NCI-H1436 treated with DMSO at 0.1 percent for 48 hours (cell line): Measurements from ENCODE around the gene DGKA.
A peak's percentile ranks its signal among the peaks of the same experiment; 100 is the strongest.

ENCODE experiments used
- DNase-seq: peaks from one replicate; lab custom pipeline; 2025; lab: John Stamatoyannopoulos, UW

DGKA gene

DNA sequence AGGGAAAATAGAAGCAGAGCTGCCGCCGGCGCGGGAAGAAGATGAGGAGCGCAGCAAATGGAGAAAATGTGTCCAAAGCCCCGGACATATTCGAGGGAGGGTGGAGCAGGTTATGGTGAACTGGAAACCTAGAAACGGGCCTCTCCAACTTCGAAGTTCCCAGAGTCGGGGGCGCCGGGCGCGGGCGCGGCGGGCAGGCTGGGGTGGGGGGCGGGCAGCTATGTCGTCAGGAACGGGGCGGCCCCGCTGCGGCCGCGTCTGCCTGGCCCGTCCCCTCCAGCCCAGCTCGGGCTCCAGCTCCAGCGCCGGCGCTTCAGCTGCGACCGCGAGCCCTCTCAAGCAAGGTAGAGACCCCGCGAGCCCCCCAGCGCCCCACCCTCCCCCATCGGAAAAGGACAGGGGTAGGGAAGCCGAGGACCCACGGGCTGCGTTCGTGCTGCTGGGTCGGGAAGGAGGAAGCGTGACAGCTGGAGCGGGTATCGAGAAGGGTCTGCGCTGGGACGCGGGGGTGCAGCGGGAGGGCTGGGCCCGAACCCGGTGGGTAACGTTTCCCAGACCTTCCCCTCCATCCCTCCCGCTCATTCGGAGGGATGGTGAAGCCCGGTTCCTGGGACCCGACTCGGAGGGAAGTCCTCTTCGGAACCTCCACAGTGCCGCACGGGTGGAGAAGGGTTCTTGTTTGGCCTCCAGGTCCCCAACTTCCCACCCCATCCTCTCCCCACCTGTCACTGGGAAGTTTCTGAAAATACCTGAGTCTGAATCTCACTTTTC, 1.0 kb downstream of the DGKA start:
- no peak for DNase-seq

DNA sequence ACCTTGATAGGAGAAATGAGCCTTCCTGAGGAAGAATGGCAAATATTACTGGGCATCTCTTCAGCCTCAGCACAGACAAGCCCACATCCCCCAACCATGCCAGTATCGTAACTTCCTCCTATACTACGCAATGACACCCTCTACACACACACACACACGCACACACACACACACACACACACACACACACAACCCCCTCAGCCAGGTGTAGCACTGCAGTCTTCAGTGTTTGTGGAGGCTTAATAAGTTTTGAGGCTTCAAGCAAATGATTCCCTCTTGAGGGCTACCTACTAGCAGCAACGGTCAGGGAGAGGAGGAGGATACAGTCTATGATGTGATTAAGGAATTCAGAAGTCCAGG, 1.6 kb downstream of the DGKA start:
- DNase-seq, result no peak

DNA sequence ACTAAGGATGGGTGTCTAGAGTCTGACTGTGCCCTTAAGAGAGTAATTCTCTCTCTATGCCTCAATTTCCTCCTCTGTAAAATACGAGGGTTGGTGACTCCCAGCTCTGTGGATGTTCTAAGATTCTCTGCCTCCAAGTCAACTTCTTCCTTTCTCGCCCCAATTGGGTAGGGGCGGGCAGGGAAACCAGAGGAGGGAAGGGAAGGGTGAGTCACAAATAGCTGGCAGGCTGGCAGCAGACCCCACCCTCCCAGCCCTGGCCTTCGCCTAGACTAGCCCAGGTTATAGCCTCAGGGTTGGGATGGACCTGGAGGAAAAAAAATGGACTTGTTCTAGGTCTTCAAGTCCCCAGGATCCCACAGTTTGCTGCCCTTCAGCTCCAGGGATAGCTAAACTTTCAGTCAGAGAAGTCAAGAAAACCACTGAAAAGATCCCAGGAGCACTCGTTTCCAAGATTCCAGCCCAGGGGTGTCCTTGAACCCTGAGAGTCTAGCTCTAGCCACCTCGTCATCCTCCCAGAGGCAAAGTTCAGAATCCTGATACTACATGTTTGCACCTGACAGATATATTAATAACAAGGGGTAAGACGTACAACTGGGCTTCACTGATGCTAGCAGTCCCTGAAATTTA, 2.3 kb downstream of the DGKA start:
- DNase-seq, result no peak

DNA sequence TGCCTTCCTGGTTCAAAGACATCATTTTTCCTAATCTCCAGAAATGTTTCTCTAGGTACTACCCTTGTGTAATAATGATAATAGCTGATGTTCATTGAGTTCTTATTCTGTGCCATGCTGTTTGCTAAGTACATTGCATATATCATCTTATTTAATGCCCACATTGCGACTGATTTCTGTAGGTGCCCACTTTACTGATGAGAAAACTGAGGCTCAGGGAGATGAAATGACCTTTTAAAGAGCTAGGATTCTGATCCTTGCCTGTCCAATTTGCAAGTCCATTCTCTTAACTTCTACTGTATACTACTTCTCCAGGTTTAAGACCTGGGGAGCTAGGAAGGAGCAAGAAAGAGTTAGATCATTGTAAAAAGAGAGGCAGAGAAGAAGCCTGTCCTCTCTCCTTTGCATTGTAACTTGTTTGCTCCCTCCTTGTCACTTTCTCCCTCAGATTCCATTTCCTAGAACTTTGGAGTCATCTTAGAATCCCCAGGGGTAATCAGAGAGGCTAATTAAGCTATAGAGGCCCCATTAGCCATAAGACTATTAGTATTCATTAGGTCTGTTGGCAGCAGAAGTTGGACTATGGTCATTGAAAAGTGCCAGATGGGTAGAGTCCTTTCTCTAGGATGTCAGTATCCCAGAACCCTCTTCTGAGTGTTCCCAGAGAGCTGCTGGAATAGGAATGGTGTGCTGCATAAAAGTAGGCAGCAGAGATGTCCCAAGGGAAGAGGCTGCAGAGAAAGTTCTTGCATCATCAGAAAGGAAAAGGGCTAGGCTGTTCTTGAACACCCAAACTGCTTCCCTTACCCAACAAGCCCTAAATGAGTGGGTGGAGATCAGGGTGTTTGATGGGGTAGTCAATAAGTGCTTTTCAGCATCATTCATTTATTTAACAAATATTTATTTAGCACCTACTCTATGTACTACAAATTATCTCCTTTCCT, 3.1 kb downstream of the DGKA start:
- DNase-seq, result no peak

DNA sequence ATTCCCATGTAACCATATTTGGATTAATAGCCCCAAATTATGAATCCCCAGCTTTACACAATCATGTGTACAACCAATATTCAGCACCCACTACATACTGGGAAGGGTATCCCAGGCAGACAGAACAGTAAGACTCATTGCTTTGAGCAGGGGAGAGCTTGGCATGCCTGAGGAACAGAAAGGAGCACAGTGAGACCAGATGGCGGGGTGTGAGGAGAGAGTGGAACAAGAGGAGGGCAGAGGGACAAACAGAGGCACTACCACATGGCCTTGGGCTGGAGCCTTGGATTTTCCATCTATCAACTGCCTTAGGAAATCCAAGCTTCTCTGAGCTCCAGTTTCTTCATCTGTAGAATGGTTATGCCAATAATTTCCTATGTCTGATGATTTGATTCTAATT, 3.8 kb downstream of the DGKA start:
- no peak for DNase-seq

DNA sequence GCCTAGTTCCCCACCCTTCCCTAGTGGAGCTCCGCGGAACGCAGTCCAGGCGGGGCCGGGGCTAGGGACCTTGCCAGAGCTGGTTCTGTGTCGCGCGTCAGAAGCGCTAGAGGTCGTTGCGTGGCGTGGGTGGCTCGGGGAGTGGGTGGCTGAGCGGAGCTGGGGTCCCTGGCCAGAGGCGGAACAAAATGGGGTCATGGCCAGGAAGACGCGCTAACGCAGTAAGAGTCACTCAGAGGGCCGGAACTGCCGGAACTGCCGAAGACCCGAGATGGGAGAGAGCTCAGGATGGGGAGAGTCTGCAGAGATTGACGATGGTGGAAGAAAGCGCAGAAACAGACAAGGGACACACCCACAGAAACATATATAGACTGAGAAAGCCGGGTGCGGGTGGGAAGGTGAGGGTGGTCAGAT, 4.8 kb downstream of the DGKA start:
- DNase-seq, result no peak

DNA sequence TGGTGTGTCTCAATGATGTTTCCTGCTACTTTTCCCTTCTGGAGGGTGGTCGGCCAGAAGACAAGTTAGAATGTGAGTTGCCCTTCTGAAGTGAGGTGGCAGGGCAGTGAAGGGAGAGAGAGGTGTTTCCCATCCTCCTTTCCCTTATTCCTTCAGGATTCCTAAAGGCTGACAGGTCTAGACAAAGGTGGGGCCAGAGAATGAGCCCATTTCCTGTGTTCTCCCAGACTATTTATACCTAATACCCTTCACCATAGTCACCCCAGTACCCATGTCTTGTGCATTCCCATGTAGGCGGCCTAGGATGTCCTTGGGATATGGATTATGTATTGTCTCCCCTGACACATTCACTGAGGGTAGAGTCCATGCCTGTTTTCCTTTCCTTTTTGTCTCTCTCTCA, 7.0 kb downstream of the DGKA start:
- DNase-seq, result no peak

DNA sequence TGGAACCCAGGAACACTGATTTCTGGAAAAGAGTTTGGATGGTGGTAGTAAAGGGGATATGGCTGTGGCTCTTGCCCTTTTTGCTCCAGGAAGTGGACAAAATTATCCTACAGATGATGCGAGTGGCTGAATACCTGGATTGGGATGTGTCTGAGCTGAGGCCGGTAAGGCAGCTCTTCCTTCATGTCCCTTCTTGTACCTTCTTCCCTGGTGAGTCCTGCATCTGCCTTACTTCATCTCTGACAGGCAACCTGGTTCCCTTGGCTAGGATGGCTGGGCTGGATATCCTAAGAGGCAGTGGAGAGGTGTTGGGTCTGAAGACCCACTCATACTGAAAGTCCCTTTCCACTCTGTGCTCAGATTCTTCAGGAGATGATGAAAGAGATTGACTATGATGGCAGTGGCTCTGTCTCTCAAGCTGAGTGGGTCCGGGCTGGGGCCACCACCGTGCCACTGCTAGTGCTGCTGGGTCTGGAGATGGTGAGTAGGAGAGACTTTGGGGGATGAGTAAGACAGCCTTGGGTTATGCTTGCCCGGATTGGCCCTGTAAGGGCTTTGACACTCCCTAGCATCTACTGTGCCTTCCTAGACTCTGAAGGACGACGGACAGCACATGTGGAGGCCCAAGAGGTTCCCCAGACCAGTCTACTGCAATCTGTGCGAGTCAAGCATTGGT, 8.0 kb downstream of the DGKA start:
- DNase-seq, result no peak

DNA sequence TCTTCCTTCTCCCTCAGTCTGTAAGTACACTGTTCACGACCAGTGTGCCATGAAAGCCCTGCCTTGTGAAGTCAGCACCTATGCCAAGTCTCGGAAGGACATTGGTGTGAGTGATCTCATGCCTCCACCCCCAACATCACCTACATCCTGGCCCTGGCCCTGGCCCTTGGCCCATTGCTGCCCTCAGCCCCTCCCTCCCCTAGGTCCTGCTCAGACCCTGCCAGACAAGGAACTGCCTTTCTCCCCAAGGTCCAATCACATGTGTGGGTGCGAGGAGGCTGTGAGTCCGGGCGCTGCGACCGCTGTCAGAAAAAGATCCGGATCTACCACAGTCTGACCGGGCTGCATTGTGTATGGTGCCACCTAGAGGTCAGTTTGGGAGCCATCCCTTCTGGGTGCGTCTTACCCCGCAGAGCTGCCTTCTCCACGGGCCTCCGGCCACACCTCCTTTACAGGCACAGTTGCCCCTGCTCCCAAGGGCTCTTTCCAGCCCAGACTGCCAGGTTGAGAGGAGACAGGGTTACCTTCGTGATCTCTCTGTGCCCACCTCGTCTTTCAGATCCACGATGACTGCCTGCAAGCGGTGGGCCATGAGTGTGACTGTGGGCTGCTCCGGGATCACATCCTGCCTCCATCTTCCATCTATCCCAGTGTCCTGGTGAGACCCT, 9.2 kb downstream of the DGKA start:
- DNase-seq, result peak; percentile 8

DNA sequence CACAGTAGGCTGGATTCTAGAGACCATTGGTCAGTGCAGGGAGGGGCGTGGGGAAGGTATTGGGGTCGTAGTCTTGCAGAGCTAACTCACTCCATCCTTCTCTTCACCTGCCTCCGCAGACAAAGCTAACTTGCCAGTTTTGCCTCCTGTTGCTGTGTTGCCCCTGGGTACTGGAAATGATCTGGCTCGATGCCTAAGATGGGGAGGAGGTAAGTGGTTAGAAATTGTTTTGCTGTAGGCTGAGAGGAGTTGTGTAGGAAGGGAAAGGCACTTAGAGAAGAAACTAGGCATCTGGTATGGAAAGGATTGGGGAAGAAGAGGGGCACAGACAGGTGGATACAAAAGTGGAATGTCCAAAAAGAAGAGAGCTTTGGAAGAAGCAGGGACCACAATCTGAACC, 11.1 kb downstream of the DGKA start:
- no peak for DNase-seq

DNA sequence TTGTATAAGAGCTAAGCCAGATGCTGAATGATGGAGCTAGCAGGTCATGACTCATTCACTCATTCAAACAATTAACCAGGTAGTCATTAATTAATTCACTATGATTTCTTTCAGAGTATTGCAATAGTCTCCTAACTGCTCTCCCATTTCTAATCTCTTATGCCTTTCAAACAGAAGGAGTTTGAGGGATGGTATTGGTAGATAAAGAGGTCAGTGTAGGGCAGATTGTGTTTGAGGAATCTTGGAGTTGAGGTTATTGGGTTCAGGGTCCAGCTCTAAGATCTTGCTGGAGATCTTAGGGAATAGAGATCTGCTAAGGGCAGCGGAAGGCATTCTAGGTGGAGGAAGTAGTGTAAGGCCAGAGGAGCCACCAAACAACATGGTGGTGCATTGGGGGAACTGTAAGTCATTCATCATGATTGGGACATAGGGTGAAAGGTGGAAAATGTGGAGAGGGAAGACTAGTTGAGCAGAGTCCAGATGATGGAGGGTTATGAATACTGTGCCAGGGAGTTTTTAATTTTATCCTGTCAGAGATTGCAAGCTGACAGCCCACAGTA, 11.7 kb downstream of the DGKA start:
- no peak for DNase-seq

DNA sequence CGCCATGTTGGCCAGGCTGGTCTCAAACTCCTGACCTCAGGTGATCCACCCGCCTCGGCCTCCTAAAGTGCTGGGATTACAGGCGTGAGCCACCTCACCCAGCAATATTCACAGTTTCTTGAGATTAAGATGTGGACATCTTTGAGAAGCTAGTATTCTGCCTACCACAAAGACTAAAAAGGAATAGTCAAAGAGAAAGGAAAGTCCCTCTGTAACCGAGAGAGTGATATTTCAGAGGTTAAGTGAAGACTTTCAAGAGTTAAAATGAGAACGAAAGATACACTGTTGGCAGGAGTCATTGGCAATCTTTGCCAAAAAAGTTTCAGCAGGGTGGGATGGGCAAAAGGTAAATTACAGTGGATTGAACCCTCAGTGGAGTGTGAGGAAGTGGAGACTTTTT, 15.6 kb downstream of the DGKA start:
- no peak for DNase-seq

DNA sequence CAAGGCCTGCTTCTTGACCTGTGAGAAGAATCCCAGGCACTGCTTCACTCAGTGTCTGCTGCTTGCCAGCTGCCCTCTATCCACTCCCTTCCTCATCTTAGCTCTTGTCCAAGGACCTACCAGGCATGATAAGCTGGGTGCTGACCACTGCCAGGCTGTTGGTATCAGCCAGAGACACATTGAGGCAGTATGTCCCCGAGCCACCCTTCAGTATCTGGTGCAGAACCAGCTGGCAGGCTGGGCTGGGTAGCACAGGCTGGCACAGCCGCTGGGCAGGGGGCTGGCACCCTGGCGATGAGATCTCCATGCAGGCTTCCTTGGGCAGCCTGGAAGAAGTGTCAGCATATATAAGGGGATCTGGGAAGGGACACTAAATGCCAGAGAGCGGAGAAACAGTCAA, 24.4 kb downstream of the DGKA start:
- DNase-seq, result no peak

DNA sequence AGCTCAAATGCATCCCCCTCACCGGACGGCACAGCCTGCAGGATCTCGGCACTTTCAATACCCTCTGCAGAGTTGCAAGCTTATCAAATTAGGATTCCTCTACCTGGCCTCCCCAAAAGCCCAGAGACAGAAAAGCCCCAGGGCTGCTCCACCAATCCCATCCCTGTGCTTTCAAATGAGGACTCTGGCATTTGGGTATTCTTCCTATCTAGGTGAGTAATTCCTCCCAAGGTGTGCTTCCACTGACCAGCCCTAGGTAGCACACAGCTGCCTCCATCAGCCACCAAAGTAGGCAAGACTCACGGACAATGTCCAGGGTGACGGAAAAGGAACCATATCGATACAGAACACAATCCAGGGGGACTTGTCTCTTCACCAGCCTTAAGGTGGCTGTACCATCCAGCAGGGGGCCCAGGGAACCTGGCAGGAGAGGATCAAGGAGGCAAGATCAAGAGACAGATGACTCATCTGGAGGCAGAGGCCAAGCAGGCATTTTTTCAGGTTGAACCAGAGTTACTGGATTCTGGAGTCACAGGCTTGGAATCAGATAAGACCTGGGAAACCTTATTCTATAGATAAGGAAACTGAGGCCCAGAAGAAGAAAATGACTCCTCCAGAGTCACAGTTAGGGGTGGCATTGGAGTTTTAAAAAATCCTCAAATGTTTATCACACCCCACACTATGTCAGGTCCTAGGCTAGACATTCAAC, 25.0 kb downstream of the DGKA start:
- DNase-seq, result no peak

DNA sequence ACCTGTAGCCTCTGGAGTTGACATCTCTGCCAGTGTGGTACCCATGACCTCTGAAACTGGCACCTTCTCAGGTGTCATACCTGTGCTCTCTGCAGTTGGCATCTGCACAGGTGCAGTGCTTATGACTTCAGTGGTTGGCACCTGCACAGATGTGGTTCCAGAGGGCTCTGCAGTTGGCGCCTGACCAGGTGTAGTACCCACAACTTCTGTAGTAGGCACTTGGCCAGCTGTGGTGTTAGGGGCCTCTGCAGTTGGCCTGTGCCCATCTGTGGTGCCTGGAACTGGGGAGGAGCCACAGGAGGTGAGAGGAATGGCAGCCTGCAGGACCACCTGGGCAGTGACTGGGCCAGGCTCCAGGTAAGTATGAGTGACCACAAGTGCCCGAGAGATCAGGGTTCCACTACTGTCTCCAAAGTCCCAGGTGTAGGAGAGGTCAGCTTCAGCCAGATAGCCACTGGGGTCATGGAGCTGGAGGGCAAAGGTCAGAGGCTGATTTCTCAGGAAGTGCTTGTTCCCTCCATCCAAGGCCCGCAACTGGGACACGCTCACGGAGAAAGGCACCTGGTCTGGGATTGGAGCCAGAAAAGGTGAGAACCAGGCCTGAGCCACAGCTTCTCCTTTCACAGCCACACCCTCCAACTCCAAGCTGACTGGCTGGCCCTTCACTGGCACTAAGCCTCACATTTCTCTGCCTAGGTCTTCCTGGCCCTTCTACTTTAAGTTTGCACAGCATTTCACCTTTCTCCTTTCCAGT, 26.3 kb downstream of the DGKA start:
- DNase-seq, result no peak

DNA sequence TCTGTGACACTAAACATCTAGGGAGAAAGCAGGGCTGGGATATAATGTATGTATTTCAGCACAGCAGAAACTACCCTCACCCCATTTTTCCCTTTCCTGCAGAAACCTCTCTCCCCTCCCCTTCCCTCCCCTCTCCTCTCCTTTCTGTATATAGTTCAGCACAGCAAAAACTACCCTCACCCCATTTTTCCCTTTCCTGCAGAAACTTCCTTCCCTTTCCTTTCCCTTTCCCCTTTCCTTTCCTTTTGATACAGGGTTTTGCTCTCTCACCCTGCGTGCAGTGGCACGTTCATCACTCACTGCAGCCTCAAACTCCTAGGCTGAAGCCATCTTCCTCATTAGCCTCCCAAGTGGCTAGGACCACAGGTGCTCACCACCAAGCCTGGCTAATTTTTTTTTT, 32.8 kb downstream of the DGKA start:
- no peak for DNase-seq

DNA sequence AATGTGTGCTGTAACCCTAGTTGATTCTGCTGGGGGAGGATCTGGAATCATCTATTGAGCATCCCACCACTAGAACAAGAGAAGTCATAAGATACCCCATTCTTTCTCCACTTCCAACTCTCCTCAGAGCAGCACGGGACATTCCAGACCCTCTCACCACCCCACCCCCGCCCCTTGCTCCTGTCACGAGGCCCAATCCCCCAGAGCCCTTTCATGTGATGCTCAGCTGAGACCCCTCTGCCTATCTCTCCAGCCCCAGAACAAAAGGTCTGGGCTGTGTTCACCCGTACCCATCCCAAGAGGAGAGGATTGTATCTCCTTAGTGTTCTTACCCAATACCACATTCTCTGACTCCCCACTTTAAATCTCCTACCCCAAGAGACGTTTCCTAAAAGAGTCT, 34.3 kb downstream of the DGKA start:
- DNase-seq, result no peak

DNA sequence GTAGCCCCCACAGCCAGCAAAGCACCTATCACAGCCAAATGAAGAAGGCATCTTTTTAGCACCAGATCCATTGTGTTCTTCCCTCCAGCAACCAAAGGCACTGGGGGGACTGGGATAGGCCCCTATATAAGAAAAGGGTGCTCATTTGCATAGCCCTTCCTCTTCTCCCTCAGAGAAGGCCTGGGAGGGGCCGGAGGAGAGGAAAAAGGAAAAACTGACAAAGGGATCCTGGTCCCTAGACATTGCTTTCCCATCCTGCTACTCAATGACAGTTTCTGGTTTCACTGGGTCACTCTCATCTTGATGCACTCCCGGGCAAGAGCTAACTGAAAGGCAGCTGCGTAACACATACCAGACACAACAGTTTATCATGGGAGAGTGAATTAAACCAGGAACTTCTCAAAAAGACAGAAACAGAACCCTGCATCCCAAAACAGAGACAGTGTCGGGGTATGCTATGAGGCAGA, 35.0 kb downstream of the DGKA start, which contains the start of gene PMEL:
Gene PMEL, minus strand, starts transcription at position 102 of the 467 bp plus-strand sequence. Its CDS starts 31 bp downstream, at position 71.
- no peak for DNase-seq

DNA sequence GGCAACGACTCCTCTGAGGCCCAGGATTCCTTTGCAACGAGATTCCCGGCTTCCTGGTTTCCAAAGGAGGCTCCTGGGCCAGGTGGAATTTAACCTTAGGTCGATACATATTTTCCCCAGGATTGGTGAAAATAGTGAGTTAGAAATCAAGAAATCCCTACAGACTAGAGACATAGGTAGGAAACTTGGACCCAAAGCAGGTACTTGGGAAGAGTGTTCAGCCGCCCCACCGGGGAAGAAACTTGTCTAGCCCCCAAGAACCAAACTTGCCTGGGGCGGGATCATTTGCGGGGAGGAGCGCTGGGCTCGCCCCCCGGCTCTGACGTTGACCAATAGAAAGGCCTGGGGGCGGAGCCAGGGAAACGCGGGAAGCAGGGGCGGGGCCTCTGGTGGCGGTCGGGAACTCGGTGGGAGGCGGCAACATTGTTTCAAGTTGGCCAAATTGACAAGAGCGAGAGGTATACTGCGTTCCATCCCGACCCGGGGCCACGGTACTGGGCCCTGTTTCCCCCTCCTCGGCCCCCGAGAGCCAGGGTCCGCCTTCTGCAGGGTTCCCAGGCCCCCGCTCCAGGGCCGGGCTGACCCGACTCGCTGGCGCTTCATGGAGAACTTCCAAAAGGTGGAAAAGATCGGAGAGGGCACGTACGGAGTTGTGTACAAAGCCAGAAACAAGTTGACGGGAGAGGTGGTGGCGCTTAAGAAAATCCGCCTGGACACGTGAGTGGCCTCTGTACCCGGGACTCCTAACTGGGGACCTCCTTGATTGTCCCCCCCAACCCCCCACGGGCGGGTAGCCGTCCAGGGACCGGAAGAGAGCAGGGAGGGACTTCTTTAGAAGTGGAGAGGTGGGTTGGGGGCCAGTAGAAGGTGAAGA, 35.7 kb downstream of the DGKA start, which contains the start of gene CDK2:
Gene CDK2, plus strand, starts transcription at position 423 of the 874 bp plus-strand sequence. Its CDS starts 179 bp downstream, at position 602.
- DNase-seq, result no peak
